Measurements from ENCODE around the gene ETS2.

GRCh38 chr21:38768471-38769063 is 37.2 kb upstream of the ETS2 start:
- TF ChIP-seq CTCF (IDR thresholded peaks at IDR 0.05; ENCODE audit: poor library complexity, severe bottlenecking) (no peak), EP300 (conservative IDR thresholded peaks at IDR 0.05; ENCODE audit: poor library complexity, severe bottlenecking) (no peak), POLR2AphosphoS5 (IDR thresholded peaks at IDR 0.05) (no peak), RAD21 (conservative IDR thresholded peaks at IDR 0.05) (no peak), MXI1 (conservative IDR thresholded peaks at IDR 0.05; ENCODE audit: poor library complexity, severe bottlenecking) (no peak), REST (IDR thresholded peaks at IDR 0.05; ENCODE audit: borderline replicate concordance) (no peak)

Data from neural cell (in vitro differentiated cells).